ENCODE data around the gene MYH7B. TPM values are rescaled to one million over a fixed set of nuclear protein-coding genes. Genes with fewer than 3 reads are reported as not detected.

MYH7B gene
- total RNA-seq, 2 donors from 2014 or later, result 0.69 to 1.5 TPM

DNA sequence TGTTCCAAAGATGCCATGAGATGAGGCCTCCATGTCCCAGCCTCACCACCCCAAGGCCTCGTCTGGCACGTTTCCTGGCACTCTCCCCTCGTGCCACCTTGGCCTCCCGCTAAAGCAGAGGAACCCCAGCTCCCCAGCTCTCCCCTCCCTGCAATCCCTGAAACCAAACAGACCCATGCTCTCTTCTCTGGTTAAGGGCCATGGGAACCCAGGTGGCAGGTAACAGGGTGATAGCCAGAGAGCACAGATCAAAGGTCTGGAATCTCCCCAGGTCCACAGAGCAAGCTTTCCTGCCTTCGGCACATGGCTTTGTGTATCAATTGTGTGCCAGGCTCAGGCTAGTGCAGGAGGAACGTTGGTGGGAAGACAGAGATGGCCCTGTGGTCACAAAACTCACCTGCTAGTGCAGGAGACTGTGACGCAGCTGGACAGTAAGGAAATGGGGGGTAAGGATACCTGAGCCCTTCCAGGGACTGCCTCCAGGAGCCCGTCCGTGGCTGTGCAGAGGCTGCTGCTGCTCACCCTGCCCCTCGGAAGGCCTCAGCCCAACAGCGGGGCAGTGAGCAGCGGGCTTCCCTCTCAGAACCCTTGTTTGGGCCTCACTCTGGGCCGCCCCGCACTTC is 39.0 kb downstream of the MYH7B start:
- TF ChIP-seq CTCF (IDR thresholded peaks at IDR 0.05), result no peak
- Histone ChIP-seq H3K9ac (ENCODE audit: low read depth in 2 of 2, low read length in 2 of 2) (no peak overlapping the region), H3K4me1 (no peaks in the 10 kb centered on the region), H3K27ac (no peak overlapping the region), H3K27me3 (no peaks in the 10 kb centered on the region), H3K4me3 (no peak overlapping the region), H3K9me3 (no peaks in the 10 kb centered on the region), H3K36me3 (no peaks in the 10 kb centered on the region)
- intact Hi-C loops (cut with DNase I), result no loop called here
- no peak for DNase-seq

- no peak overlapping the region for H3K4me3 ChIP-seq
- H3K9ac ChIP-seq (ENCODE audit: low read depth in 2 of 2, low read length in 2 of 2), result no peak overlapping the region
- H3K27me3 ChIP-seq, result no peaks in the 10 kb centered on the region
- H3K9me3 ChIP-seq, result no peaks in the 10 kb centered on the region
- intact Hi-C loops (cut with DNase I), result no loop called here
- DNase-seq, result no peak
- no peaks in the 10 kb centered on the region for H3K36me3 ChIP-seq
- TF ChIP-seq CTCF (IDR thresholded peaks at IDR 0.05), result no peak
- H3K4me1 ChIP-seq, result no peaks in the 10 kb centered on the region
- no peak overlapping the region for H3K27ac ChIP-seq
Observed at GRCh38 chr20:34995192-34995591, 39.5 kb downstream of the MYH7B start.

DNA sequence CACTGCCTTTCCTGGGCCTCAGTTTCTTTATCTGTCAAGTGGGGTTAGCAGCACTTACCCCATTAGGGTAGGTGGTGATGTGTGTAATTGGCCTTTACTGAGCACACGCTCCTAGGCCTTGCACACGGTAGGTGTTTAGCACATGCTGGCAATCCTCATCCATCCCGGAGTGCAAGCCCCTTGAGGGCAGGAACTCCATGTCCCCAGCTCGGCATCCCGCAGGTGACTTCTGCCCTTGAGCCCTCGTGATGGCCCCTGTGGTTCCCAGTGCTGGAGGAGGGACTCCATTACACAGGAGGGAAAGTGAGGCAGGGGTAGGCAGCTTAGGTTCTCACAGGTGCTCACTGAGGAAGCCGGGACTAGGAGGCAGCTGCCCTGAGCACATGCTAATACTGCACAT is 40.0 kb downstream of the MYH7B start:
- no peak for TF ChIP-seq CTCF (IDR thresholded peaks at IDR 0.05)
- DNase-seq, result no peak
- H3K36me3 ChIP-seq, result no peaks in the 10 kb centered on the region

GRCh38 chr20:34996243-34997028 is 40.8 kb downstream of the MYH7B start:
- Histone ChIP-seq H3K36me3 (no peaks in the 10 kb centered on the region), H3K9ac (ENCODE audit: low read depth in 2 of 2, low read length in 2 of 2) (no peak overlapping the region), H3K4me3 (no peak overlapping the region), H3K4me1 (no peaks in the 10 kb centered on the region), H3K27ac (no peak overlapping the region), H3K27me3 (no peaks in the 10 kb centered on the region), H3K9me3 (no peaks in the 10 kb centered on the region)
- DNase-seq, result no peak
- intact Hi-C loops (cut with DNase I), result no loop called here
- TF ChIP-seq CTCF (IDR thresholded peaks at IDR 0.05), result no peak

More for the DNA sequence above, 40.0 kb downstream of the MYH7B start:
- no peaks in the 10 kb centered on the region for H3K27me3 ChIP-seq
- H3K27ac ChIP-seq, result no peak overlapping the region
- intact Hi-C loops (cut with DNase I), result no loop called here
- H3K9me3 ChIP-seq, result no peaks in the 10 kb centered on the region
- H3K9ac ChIP-seq (ENCODE audit: low read depth in 2 of 2, low read length in 2 of 2), result no peak overlapping the region
- no peak overlapping the region for H3K4me3 ChIP-seq
- H3K4me1 ChIP-seq, result no peaks in the 10 kb centered on the region

GRCh38 chr20:34997131-34997561 is 41.5 kb downstream of the MYH7B start:
- peak; percentile 63 for DNase-seq
- Histone ChIP-seq H3K36me3 (no peaks in the 10 kb centered on the region), H3K9me3 (no peaks in the 10 kb centered on the region), H3K27me3 (no peaks in the 10 kb centered on the region), H3K9ac (ENCODE audit: low read depth in 2 of 2, low read length in 2 of 2) (no peak overlapping the region), H3K4me1 (no peaks in the 10 kb centered on the region), H3K27ac (no peak overlapping the region), H3K4me3 (no peak overlapping the region)
- intact Hi-C loops (cut with DNase I), result no loop called here
- TF ChIP-seq CTCF (IDR thresholded peaks at IDR 0.05), result no peak
